IMR-90 (cell line): ENCODE measurements around the gene GPR65. TPM values are rescaled to one million over a fixed set of nuclear protein-coding genes. Genes with fewer than 3 reads are reported as not detected.

Source experiments
- ATAC-seq: fragments of 200-7000 bp; cut with Tn5 transposase; 2 replicates; pipeline ENCODE4 v1.9.1; 2020; ENCODE audit warnings: low read depth, mild to moderate bottlenecking, moderate library complexity
- BruUV-seq: library from RNA; stranded (reverse); fragments of 400-500 nt; replicated peaks from 2 replicates; lab custom pipeline; 2021; lab: Mats Ljungman, UMichigan
- CTCF ChIA-PET: fragments of 300-600 bp; formaldehyde crosslinking; extraction: SDS; loops from one replicate; lab custom pipeline; 2021; ENCODE audit warnings: antibody characterized with exemption; lab: Yijun Ruan, JAX
- POLR2A ChIA-PET: fragments of 300-600 bp; sonication (Branson Sonifier 250); formaldehyde crosslinking; loops from one replicate; lab custom pipeline; 2022; ENCODE audit warnings: antibody characterized with exemption; ENCODE audit not compliant: unreplicated experiment; lab: Charles Lee
- DNase-seq: peaks from one replicate; pipeline ENCODE4 v3.0.0; 2013
- H2AFZ ChIP-seq: replicated peaks from 2 replicates; pipeline ENCODE3; 2013; ENCODE audit warnings: low read length, mild to moderate bottlenecking; ENCODE audit not compliant: poor library complexity
- H2AK5ac ChIP-seq: 2 replicates; pipeline ENCODE4 v1.6.1; 2013; ENCODE audit warnings: low read depth, low read length, inconsistent platforms
- H2AK9ac ChIP-seq: replicated peaks from 2 replicates; pipeline ENCODE3; 2013; ENCODE audit warnings: mild to moderate bottlenecking, low read depth, low read length, moderate library complexity; ENCODE audit not compliant: poor library complexity
- H2BK120ac ChIP-seq: 2 replicates; pipeline ENCODE4 v1.6.1; 2013; ENCODE audit warnings: low read depth, low read length, inconsistent platforms
- H2BK15ac ChIP-seq: 3 replicates; pipeline ENCODE4 v1.6.1; 2013; ENCODE audit warnings: low read depth, low read length, inconsistent platforms
- H2BK20ac ChIP-seq: 2 replicates; pipeline ENCODE4 v1.6.1; 2013; ENCODE audit warnings: low read depth, mild to moderate bottlenecking, inconsistent platforms, low read length, moderate library complexity
- H2BK5ac ChIP-seq: 2 replicates; pipeline ENCODE4 v1.6.1; 2013; ENCODE audit warnings: mild to moderate bottlenecking, low read depth, low read length, inconsistent platforms; ENCODE audit not compliant: poor library complexity, severe bottlenecking
- H3K14ac ChIP-seq: replicated peaks from 2 replicates; pipeline ENCODE4 v1.6.1; 2013; ENCODE audit warnings: low read depth, low read length, inconsistent platforms
- H3K18ac ChIP-seq: 2 replicates; pipeline ENCODE4 v1.6.1; 2013; ENCODE audit warnings: low read depth, low read length, control low read depth
- H3K23ac ChIP-seq: 2 replicates; pipeline ENCODE4 v1.6.1; 2013; ENCODE audit warnings: low read depth, low read length, inconsistent platforms
- H3K27ac ChIP-seq: 2 replicates; pipeline ENCODE4 v1.5.1; 2013; ENCODE audit warnings: mild to moderate bottlenecking, control low read depth, low read length; ENCODE audit not compliant: insufficient read depth
- H3K27me3 ChIP-seq: 2 replicates; pipeline ENCODE4 v1.6.1; 2013; ENCODE audit warnings: low read length; ENCODE audit not compliant: control insufficient read depth, insufficient read depth
- H3K36me3 ChIP-seq: 2 replicates; pipeline ENCODE4 v1.6.1; 2013; ENCODE audit warnings: low read length, mixed read lengths; ENCODE audit not compliant: control insufficient read depth, insufficient read depth
- H3K4ac ChIP-seq: 2 replicates; pipeline ENCODE4 v1.6.1; 2013; ENCODE audit warnings: low read depth, low read length, inconsistent platforms
- H3K4me1 ChIP-seq: 2 replicates; pipeline ENCODE4 v1.6.1; 2013; ENCODE audit warnings: low read length, mixed read lengths; ENCODE audit not compliant: control insufficient read depth, insufficient read depth
- H3K4me2 ChIP-seq: 2 replicates; pipeline ENCODE4 v1.6.1; 2013; ENCODE audit warnings: low read depth, mild to moderate bottlenecking, control low read depth, low read length, moderate library complexity
- H3K4me3 ChIP-seq: 2 replicates; pipeline ENCODE4 v1.5.1; 2013; ENCODE audit warnings: low read depth, mild to moderate bottlenecking, control low read depth, low read length, moderate library complexity; ENCODE audit not compliant: insufficient read depth
- H3K56ac ChIP-seq: 2 replicates; pipeline ENCODE4 v1.6.1; 2013; ENCODE audit warnings: low read length, inconsistent platforms; ENCODE audit not compliant: insufficient read depth; ENCODE audit errors: extremely low read depth
- H3K79me1 ChIP-seq, 2 experiments: 2 replicates each; pipeline ENCODE4 v1.6.1; 2013; ENCODE audit warnings: low read length in 2 of 2, inconsistent platforms in 1 of 2, low read depth in 1 of 2
- H3K9ac ChIP-seq: 2 replicates; pipeline ENCODE4 v1.6.1; 2013; ENCODE audit warnings: low read depth, low read length, control low read depth
- H3K9me1 ChIP-seq: 2 replicates; pipeline ENCODE4 v1.6.1; 2013; ENCODE audit warnings: low read length, inconsistent platforms; ENCODE audit not compliant: insufficient read depth
- H3K9me3 ChIP-seq: 2 replicates; pipeline ENCODE4 v1.6.1; 2013; ENCODE audit warnings: low read length; ENCODE audit not compliant: control insufficient read depth, insufficient read depth
- H4K20me1 ChIP-seq: 2 replicates; pipeline ENCODE4 v1.6.1; 2013; ENCODE audit warnings: low read length, inconsistent platforms; ENCODE audit not compliant: insufficient read depth
- H4K5ac ChIP-seq: 2 replicates; pipeline ENCODE4 v1.6.1; 2013; ENCODE audit warnings: mild to moderate bottlenecking, low read depth, low read length, control low read depth
- H4K8ac ChIP-seq, 2 experiments: 2 replicates each; pipeline ENCODE4 v1.6.1; 2013; ENCODE audit warnings: low read depth in 2 of 2, low read length in 2 of 2, control low read depth in 1 of 2, inconsistent platforms in 1 of 2
- H4K91ac ChIP-seq: 2 replicates; pipeline ENCODE4 v1.6.1; 2013; ENCODE audit warnings: low read depth, low read length, inconsistent platforms; ENCODE audit not compliant: insufficient read depth
- MAFK ChIP-seq: IDR thresholded peaks from 2 replicates; pipeline ENCODE4 v1.6.1; 2012; ENCODE audit warnings: low read depth, low read length, improper control_type of control experiment
- SMC3 ChIP-seq: fragments of 150-350 bp; IDR thresholded peaks from 2 replicates; pipeline ENCODE4 v1.6.1; 2016; ENCODE audit warnings: low read depth, mild to moderate bottlenecking, antibody characterized with exemption, low read length, moderate library complexity
- WGBS, 2 experiments: methylation state at CpG; one replicate each; pipeline versions ENCODE4 v1.1.5 to v1.1.7; 2013; ENCODE audit warnings: missing lambda C conversion rate in 2 of 2; ENCODE audit not compliant: insufficient read length in 1 of 2; ENCODE audit errors: extremely low coverage in 2 of 2; 5-methylcytosine and 5-hydroxymethylcytosine counted together
- dilution Hi-C: fragments of 300-500 bp; cut with HindIII; formaldehyde crosslinking; loops from one replicate; pipeline ENCODE4 v1.14.3; 2018; ENCODE audit warnings: low sequenced_read_pairs; ENCODE audit not compliant: unreplicated experiment
- in situ Hi-C: fragments of 300-500 bp; cut with MboI; formaldehyde crosslinking; loops from 3 replicates; pipeline ENCODE4 v1.14.3; 2019; ENCODE audit warnings: low sequenced_read_pairs, inconsistent platforms, mixed read lengths
- intact Hi-C: fragments of 100-400 bp; cut with micrococcal nuclease; formaldehyde crosslinking; loops from 2 replicates; pipeline ENCODE4 v1.10.0; 2022
- polyA plus RNA-seq, 3 experiments: library from polyadenylated mRNA; depleted of rRNA; stranded (reverse); fragments of >200 nt; gene quantifications; 2 replicates each; pipeline ENCODE4 v1.2.3, GENCODE V29; 2012; ENCODE audit warnings: low replicate concordance in 1 of 3
- total RNA-seq: library from RNA; depleted of rRNA; stranded (reverse); fragments of >200 nt; gene quantifications from 2 replicates; pipeline ENCODE4 v1.2.3, GENCODE V29; 2012

The GPR65 gene
- total and polyA plus RNA-seq, 2 of the 4 experiments (the other 2 are of a cell fraction), result 0.05 to 0.18 TPM

DNA sequence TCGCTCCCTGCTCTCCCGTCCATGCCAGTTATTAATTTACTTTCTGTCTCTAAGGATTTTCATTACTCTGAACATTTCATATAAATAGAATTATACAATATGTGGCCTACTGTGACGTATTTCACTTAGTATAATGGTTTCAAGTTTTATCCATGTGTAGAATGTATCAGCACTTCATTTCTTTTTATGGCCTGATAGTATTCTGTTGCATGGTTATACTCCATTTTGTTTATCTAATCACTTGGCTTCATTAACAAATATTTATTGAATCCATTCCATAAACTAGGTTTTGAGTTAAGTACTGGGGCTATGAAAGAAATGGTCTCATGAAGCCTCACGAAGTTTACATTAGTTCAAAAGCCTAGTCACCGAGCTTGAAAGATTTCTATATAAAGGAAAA is 7.6 kb downstream of the GPR65 start:
- no peaks in the 10 kb centered on the region for H3K36me3 ChIP-seq
- no peak overlapping the region for H2BK20ac ChIP-seq
- no peak overlapping the region for H2AFZ ChIP-seq
- H3K27ac ChIP-seq, result no peak overlapping the region
- no peak overlapping the region for H3K14ac ChIP-seq
- no peak overlapping the region for H4K5ac ChIP-seq
- no peak overlapping the region for H3K18ac ChIP-seq
- no peak overlapping the region for H2AK9ac ChIP-seq
- H4K91ac ChIP-seq, result no peak overlapping the region
- no TSS peak for BruUV-seq
- H3K4me1 ChIP-seq, result no peaks in the 10 kb centered on the region; the same call in 1 of the 2 replicates
- in situ Hi-C loops (no loop called here), intact Hi-C loops (loop anchor here (2.0 to 5.0 kb wide), 3 partner anchors 65 to 375 kb away; partner anchors contain the start of gene SPATA7), dilution Hi-C loops (no loop called here)
- no peaks in the 10 kb centered on the region; the same call in 1 of the 2 replicates for H3K27me3 ChIP-seq
- H4K20me1 ChIP-seq, result no peaks in the 10 kb centered on the region
- H2BK15ac ChIP-seq, result no peak overlapping the region
- no CpG with 5 or more reads among the region's 5 CpGs for WGBS, 2 experiments
- H2AK5ac ChIP-seq, result no peak overlapping the region
- no peak for TF ChIP-seq MAFK
- no peak for TF ChIP-seq SMC3
- H4K8ac ChIP-seq, result no peak overlapping the region
- ChIA-PET CTCF (interaction anchor here (0.6 kb wide), 1 partner anchor 117 kb away, joined by 6 read pairs; no protein-coding TSS in a partner anchor), POLR2A (no interaction called here)
- no peak overlapping the region for H3K9ac ChIP-seq
- H3K4ac ChIP-seq, result no peak overlapping the region
- DNase-seq (no peak), ATAC-seq (no peak)
- no peak overlapping the region for H2BK5ac ChIP-seq
- no peaks in the 10 kb centered on the region for H3K9me3 ChIP-seq
- H3K4me3 ChIP-seq, result no peak overlapping the region
- no peak overlapping the region for H3K56ac ChIP-seq
- no peaks in the 10 kb centered on the region for H3K79me1 ChIP-seq
- H2BK120ac ChIP-seq, result no peak overlapping the region
- H3K4me2 ChIP-seq, result no peak overlapping the region
- H3K23ac ChIP-seq, result no peak overlapping the region
- H3K9me1 ChIP-seq, result no peaks in the 10 kb centered on the region
